ENCODE measurements around the gene STK4. TPM values are rescaled to one million over a fixed set of nuclear protein-coding genes. Genes with fewer than 3 reads are reported as not detected.

STK4 gene
- total RNA-seq, 2 donors from 2014 or later, result 17.8 to 23.6 TPM

DNA sequence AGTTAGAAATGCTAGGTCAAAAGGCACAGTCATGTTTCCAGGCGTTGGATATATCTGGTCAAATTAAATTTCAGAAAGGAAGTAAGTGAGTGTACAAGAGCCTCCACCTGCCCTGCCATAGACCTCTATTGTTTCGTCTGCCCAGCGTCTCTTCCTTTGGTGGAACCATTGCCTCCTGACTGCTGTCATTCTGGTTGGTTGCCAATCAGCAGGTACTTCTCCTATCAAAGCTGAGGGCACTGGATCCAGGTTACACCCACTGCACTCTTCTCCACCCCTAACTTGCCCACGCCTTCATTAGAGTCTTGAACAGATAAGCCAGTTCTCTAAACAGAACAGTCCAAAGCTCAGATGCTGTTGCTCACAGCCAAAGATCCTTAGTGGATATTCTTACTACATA is 151.3 kb downstream of the STK4 start:
- 43 to 49% methylated on average over 4 of the region's 4 CpGs for WGBS, 2 donors
- H3K36me3 ChIP-seq (replicated peaks in 1 of 2; ENCODE audit: insufficient read depth in 1 of 2, low read depth in 2 of 2), result no peaks in the 10 kb centered on the region
- H3K4me3 ChIP-seq, result no peak overlapping the region
- no peak overlapping the region for H3K27ac ChIP-seq
- H3K4me1 ChIP-seq, result no peaks in the 10 kb centered on the region
- H3K27me3 ChIP-seq, result no peaks in the 10 kb centered on the region
- ATAC-seq (no peak), DNase-seq (no peak)
- no peaks in the 10 kb centered on the region for H3K9me3 ChIP-seq
- intact Hi-C loops (cut with DNase I), result no loop called here
- TF ChIP-seq POLR2A (IDR thresholded peaks at IDR 0.05) (no peak), CTCF (IDR thresholded peaks at IDR 0.05) (no peak)

- intact Hi-C loops (cut with DNase I), result no loop called here
- H3K4me1 ChIP-seq, result no peaks in the 10 kb centered on the region
- H3K9me3 ChIP-seq, result no peaks in the 10 kb centered on the region
- DNase-seq (no peak), ATAC-seq (no peak)
- no peak overlapping the region for H3K27ac ChIP-seq
- TF ChIP-seq CTCF (IDR thresholded peaks at IDR 0.05), result no peak
- TF ChIP-seq POLR2A (IDR thresholded peaks at IDR 0.05), result no peak
- no peak overlapping the region for H3K4me3 ChIP-seq
- 65 to 71% methylated on average over 2 of the region's 2 CpGs for WGBS, 2 donors
- H3K27me3 ChIP-seq, result no peaks in the 10 kb centered on the region
- no peaks in the 10 kb centered on the region for H3K36me3 ChIP-seq (replicated peaks in 1 of 2; ENCODE audit: insufficient read depth in 1 of 2, low read depth in 2 of 2)
These were observed 151.7 kb downstream of the STK4 start for GRCh38 chr20:45118028-45118427.

DNA sequence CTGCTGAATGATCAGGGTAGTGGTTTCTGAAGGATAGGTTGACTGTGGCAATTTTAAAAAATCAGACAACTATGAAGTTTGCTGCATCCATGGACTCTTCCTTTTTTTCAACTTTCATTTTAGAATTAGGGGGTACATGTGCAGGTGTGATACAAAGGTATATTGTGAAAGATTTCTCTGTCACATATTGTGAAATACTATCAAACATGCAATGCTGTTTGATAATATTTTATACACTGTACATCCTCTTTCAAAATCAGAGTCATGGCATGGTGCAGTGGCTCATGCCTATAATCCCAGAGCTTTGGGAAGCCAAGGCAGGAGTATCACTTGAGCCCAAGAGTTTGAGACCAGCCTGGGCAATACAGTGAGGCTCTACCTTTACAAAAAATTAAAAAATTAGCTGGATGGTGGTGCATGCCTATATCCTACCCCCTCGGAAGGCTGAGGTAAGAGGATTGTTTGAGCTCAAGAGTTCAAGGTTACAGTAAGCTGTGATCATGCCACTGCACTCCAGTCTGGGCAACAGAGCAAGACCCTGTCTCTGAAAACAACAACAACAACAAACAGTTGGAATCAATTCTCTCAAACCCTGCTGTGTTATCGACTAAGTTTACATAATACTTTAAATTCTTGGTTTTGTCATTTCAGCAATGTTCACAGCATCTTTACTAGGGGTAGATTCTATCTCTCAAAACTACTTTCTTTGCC is 153.4 kb downstream of the STK4 start:
- WGBS, 2 donors, result 65 to 68% methylated on average over 2 of the region's 2 CpGs
- no peaks in the 10 kb centered on the region for H3K9me3 ChIP-seq
- no peak overlapping the region for H3K4me3 ChIP-seq
- intact Hi-C loops (cut with DNase I), result no loop called here
- H3K27ac ChIP-seq, result no peak overlapping the region
- no peaks in the 10 kb centered on the region for H3K36me3 ChIP-seq (replicated peaks in 1 of 2; ENCODE audit: insufficient read depth in 1 of 2, low read depth in 2 of 2)
- ATAC-seq, result no peak
- no peaks in the 10 kb centered on the region for H3K4me1 ChIP-seq
- TF ChIP-seq CTCF (IDR thresholded peaks at IDR 0.05) (no peak), POLR2A (IDR thresholded peaks at IDR 0.05) (no peak)
- DNase-seq, result no peak
- no peaks in the 10 kb centered on the region for H3K27me3 ChIP-seq

DNA sequence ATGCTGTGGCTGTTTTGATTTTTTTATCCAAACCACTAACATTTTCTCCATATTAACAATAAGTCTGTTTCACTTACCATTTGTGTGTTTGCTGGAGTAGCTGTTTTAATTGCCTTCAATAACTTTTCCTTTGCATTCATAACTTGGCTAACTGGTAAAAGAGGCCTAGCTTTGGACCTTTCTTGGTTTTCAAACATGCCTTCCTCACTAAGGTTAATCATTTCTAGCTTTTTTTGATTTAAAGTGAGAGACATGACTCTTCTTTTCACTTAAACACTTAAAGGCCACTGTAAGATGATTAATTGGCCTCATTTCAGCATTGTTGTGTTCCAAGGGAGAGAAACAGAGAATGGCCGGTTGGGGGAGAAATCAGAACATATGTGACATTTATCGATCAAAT is 155.1 kb downstream of the STK4 start:
- DNase-seq, result no peak
- Histone ChIP-seq H3K4me1 (no peaks in the 10 kb centered on the region), H3K27me3 (no peaks in the 10 kb centered on the region), H3K4me3 (no peak overlapping the region), H3K36me3 (replicated peaks in 1 of 2; ENCODE audit: insufficient read depth in 1 of 2, low read depth in 2 of 2) (no peaks in the 10 kb centered on the region), H3K27ac (no peak overlapping the region), H3K9me3 (no peaks in the 10 kb centered on the region)
- 75 to 80% methylated on average over 2 of the region's 2 CpGs for WGBS, 2 donors
- intact Hi-C loops (cut with DNase I), result no loop called here
- ATAC-seq, result no peak
- no peak for TF ChIP-seq CTCF (IDR thresholded peaks at IDR 0.05)
- TF ChIP-seq POLR2A (IDR thresholded peaks at IDR 0.05), result no peak

DNA sequence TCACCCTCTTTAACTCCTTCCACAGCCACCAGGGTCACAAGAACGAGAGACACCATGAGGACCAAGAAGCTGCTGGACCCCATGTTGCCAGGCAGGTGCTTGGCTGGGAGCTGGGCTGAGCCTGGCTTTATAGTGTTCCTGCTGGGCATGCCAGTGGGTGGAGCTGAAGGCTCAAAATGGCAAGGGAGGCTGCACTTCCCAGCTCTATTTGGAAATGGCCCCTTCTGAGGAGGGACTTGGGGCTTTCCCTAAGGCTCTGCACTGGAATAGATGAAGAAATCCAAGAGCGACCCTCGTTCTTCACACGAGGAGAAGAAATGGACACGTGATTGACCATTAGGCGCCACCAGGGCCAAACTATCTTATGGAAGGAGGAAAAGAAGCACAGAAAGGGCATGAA is 158.1 kb downstream of the STK4 start, which contains the start of gene WFDC12:
Gene WFDC12 (minus strand): TSS at position 101 of the 400 bp plus-strand sequence. CDS start 18 bp downstream, at position 83.
- no peak within 1 kb of the TSS for H3K27ac ChIP-seq
- DNase-seq (no peak), ATAC-seq (no peak)
- H3K4me1 ChIP-seq, result no peaks in the 10 kb centered on the region
- H3K4me3 ChIP-seq, result no peak within 1 kb of the TSS
- H3K27me3 ChIP-seq, result no peaks in the 10 kb centered on the region
- H3K9me3 ChIP-seq, result no peaks in the 10 kb centered on the region
- intact Hi-C loops (cut with DNase I), result no loop called here
- TF ChIP-seq CTCF (IDR thresholded peaks at IDR 0.05) (no peak), POLR2A (IDR thresholded peaks at IDR 0.05) (no peak)
- 74 to 75% methylated on average over 6 of the region's 6 CpGs for WGBS, 2 donors
- H3K36me3 ChIP-seq (replicated peaks in 1 of 2; ENCODE audit: insufficient read depth in 1 of 2, low read depth in 2 of 2), result no peaks in the 10 kb centered on the region
